GM21576 (cell line): ENCODE data around the gene TNC.

ENCODE experiments used
- ATAC-seq: cut with Tn5 transposase; IDR thresholded peaks from one replicate; pipeline ENCODE4 v1.9.1; 2021; ENCODE audit warnings: mild to moderate bottlenecking, moderate library complexity; ENCODE audit not compliant: unreplicated experiment

Gene TNC

GRCh38 chr9:114981063-114981462, 136.9 kb downstream of the TNC start:
- ATAC-seq: no peak

GRCh38 chr9:114973216-114973615, 144.7 kb downstream of the TNC start:
- no peak for ATAC-seq

GRCh38 chr9:114972510-114973136, 145.3 kb downstream of the TNC start:
- ATAC-seq: no peak
